Urothelium cell line (cell line): Measurements from ENCODE around the gene NHLRC2.

Experiments
- DNase-seq: peaks from one replicate; pipeline ENCODE4 v3.0.0; 2011; ENCODE audit warnings: low spot score, mixed read lengths
- FAIRE-seq: peaks from 2 replicates; lab custom pipeline; 2011; peaks lifted over from hg19 to GRCh38; lab: Jason Lieb, UNC

Gene NHLRC2

GRCh38 chr10:113907166-113907565 lies 52.7 kb downstream of the NHLRC2 start:
- no peak for DNase-seq

GRCh38 chr10:113908236-113908635 lies 53.8 kb downstream of the NHLRC2 start:
- DNase-seq (no peak), FAIRE-seq (no peak)

More at GRCh38 chr10:113907166-113907565, 52.7 kb downstream of the NHLRC2 start:
- no peak for FAIRE-seq

GRCh38 chr10:113911113-113911512 lies 56.7 kb downstream of the NHLRC2 start:
- DNase-seq (no peak), FAIRE-seq (no peak)

- DNase-seq (no peak), FAIRE-seq (no peak)
Observed at GRCh38 chr10:113911839-113912238, 57.4 kb downstream of the NHLRC2 start.

GRCh38 chr10:113912582-113912981 lies 58.1 kb downstream of the NHLRC2 start:
- FAIRE-seq, result no peak
- no peak for DNase-seq

- DNase-seq (no peak), FAIRE-seq (no peak)
Observed at GRCh38 chr10:113914956-113915355, 60.5 kb downstream of the NHLRC2 start.

GRCh38 chr10:113915540-113915939 lies 61.1 kb downstream of the NHLRC2 start:
- DNase-seq (no peak), FAIRE-seq (no peak)

GRCh38 chr10:113916053-113916452 lies 61.6 kb downstream of the NHLRC2 start:
- no peak for FAIRE-seq
- DNase-seq, result no peak

GRCh38 chr10:113917636-113918035 lies 63.2 kb downstream of the NHLRC2 start:
- no peak for DNase-seq
- FAIRE-seq, result no peak

GRCh38 chr10:113920114-113920513 lies 65.7 kb downstream of the NHLRC2 start:
- DNase-seq (no peak), FAIRE-seq (no peak)

GRCh38 chr10:113920875-113921274 lies 66.4 kb downstream of the NHLRC2 start:
- no peak for DNase-seq
- FAIRE-seq, result no peak

GRCh38 chr10:113921561-113922370 lies 67.3 kb downstream of the NHLRC2 start:
- FAIRE-seq, result no peak
- no peak for DNase-seq

GRCh38 chr10:113922787-113923570 lies 68.5 kb downstream of the NHLRC2 start:
- FAIRE-seq (no peak), DNase-seq (no peak)

GRCh38 chr10:113924186-113924585 lies 69.7 kb downstream of the NHLRC2 start:
- FAIRE-seq (no peak), DNase-seq (no peak)

GRCh38 chr10:113924664-113925063 lies 70.2 kb downstream of the NHLRC2 start:
- DNase-seq, result no peak
- FAIRE-seq, result no peak

GRCh38 chr10:113927440-113927839 lies 73.0 kb downstream of the NHLRC2 start:
- FAIRE-seq (no peak), DNase-seq (no peak)

- FAIRE-seq, result no peak
- DNase-seq, result no peak
Observed at GRCh38 chr10:113928830-113929229, 74.4 kb downstream of the NHLRC2 start.

GRCh38 chr10:113929522-113929921 lies 75.1 kb downstream of the NHLRC2 start:
- no peak for DNase-seq
- no peak for FAIRE-seq

- FAIRE-seq (no peak), DNase-seq (no peak)
Observed at GRCh38 chr10:113930482-113931057, 76.1 kb downstream of the NHLRC2 start.

- FAIRE-seq, result no peak
- DNase-seq, result no peak
Observed at GRCh38 chr10:113932854-113933253, 78.4 kb downstream of the NHLRC2 start.

GRCh38 chr10:113933894-113934532 lies 79.6 kb downstream of the NHLRC2 start:
- FAIRE-seq (no peak), DNase-seq (no peak)
